ENCODE measurements around the gene PLXNA4. TPM values are rescaled to one million over a fixed set of nuclear protein-coding genes. Genes with fewer than 3 reads are reported as not detected.
"Not testable (repeated sequence)": the region's sequence is repeated elsewhere in the genome, so short reads cannot be mapped to it uniquely, and the experiment has no call there.

Gene PLXNA4
- total RNA-seq, 1 donor from 2014 or later = 2.1 TPM

DNA sequence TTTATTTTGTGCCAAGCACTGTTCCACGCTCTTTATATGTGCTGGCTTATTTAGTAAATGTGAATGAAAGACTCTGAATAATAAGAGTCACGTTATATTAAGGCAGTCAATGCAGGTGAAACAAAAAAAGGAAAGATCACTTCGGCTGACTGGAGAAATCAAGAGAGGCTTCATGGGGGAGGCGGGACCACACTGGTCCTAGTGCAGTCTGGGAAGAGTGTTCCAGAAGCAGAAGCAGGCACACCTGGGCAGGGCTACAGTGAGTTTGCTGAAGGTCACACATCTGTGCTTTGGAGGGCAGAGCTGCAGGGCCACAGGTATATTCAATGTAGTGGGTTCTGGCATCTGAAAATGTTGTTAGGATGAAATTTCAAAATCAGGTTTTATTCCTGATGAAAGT, 176.9 kb downstream of the PLXNA4 start:
- H3K4me3 ChIP-seq (ENCODE audit: low read length in 3 of 3) = no peak overlapping the region
- H3K9ac ChIP-seq (ENCODE audit: low read depth in 1 of 3, low read length in 3 of 3) = no peak overlapping the region
- H3K4me1 ChIP-seq (ENCODE audit: control insufficient read depth in 3 of 3, insufficient read depth in 3 of 3, low read length in 3 of 3) = peaks cover 7 to 16% (median 11%) of the 10 kb centered on the region in 3 donors
- H3K27me3 ChIP-seq (ENCODE audit: control insufficient read depth in 3 of 3, insufficient read depth in 3 of 3, low read length in 3 of 3) = peaks cover 0 to 5% (median 0%) of the 10 kb centered on the region in 3 donors
- H3K27ac ChIP-seq (ENCODE audit: low read depth, low read length) = no peak overlapping the region
- no peaks in the 10 kb centered on the region for H3K36me3 ChIP-seq (ENCODE audit: control insufficient read depth in 3 of 3, insufficient read depth in 3 of 3, low read length in 3 of 3)
- no peaks in the 10 kb centered on the region for H3K9me3 ChIP-seq (ENCODE audit: control insufficient read depth in 3 of 3, low read length in 3 of 3)

GRCh38 chr7:132398253-132398925, 177.9 kb downstream of the PLXNA4 start:
- Histone ChIP-seq H3K9ac (ENCODE audit: low read depth in 1 of 3, low read length in 3 of 3) (no peak overlapping the region), H3K4me1 (ENCODE audit: control insufficient read depth in 3 of 3, insufficient read depth in 3 of 3, low read length in 3 of 3) (peaks cover 12 to 21% (median 14%) of the 10 kb centered on the region in 3 donors), H3K27me3 (ENCODE audit: control insufficient read depth in 3 of 3, insufficient read depth in 3 of 3, low read length in 3 of 3) (peaks cover 0 to 5% (median 0%) of the 10 kb centered on the region in 3 donors), H3K36me3 (ENCODE audit: control insufficient read depth in 3 of 3, insufficient read depth in 3 of 3, low read length in 3 of 3) (no peaks in the 10 kb centered on the region), H3K4me3 (ENCODE audit: low read length in 3 of 3) (no peak overlapping the region), H3K9me3 (ENCODE audit: control insufficient read depth in 3 of 3, low read length in 3 of 3) (no peaks in the 10 kb centered on the region), H3K27ac (ENCODE audit: low read depth, low read length) (no peak overlapping the region)

- peaks cover 4 to 8% (median 7%) of the 10 kb centered on the region in 3 donors for H3K4me1 ChIP-seq (ENCODE audit: control insufficient read depth in 3 of 3, insufficient read depth in 3 of 3, low read length in 3 of 3)
- H3K36me3 ChIP-seq (ENCODE audit: control insufficient read depth in 3 of 3, insufficient read depth in 3 of 3, low read length in 3 of 3) = no peaks in the 10 kb centered on the region
- H3K27me3 ChIP-seq (ENCODE audit: control insufficient read depth in 3 of 3, insufficient read depth in 3 of 3, low read length in 3 of 3) = peaks cover 0 to 5% (median 0%) of the 10 kb centered on the region in 3 donors
- H3K4me3 ChIP-seq (ENCODE audit: low read length in 3 of 3) = no peak overlapping the region
- H3K9me3 ChIP-seq (ENCODE audit: control insufficient read depth in 3 of 3, low read length in 3 of 3) = no peaks in the 10 kb centered on the region
- no peak overlapping the region for H3K9ac ChIP-seq (ENCODE audit: low read depth in 1 of 3, low read length in 3 of 3)
- H3K27ac ChIP-seq (ENCODE audit: low read depth, low read length) = no peak overlapping the region
Observed at GRCh38 chr7:132397070-132397469, 179.2 kb downstream of the PLXNA4 start.

GRCh38 chr7:132395361-132395760, 180.9 kb downstream of the PLXNA4 start:
- no peak overlapping the region for H3K9ac ChIP-seq (ENCODE audit: low read depth in 1 of 3, low read length in 3 of 3)
- no peaks in the 10 kb centered on the region for H3K36me3 ChIP-seq (ENCODE audit: control insufficient read depth in 3 of 3, insufficient read depth in 3 of 3, low read length in 3 of 3)
- H3K27me3 ChIP-seq (ENCODE audit: control insufficient read depth in 3 of 3, insufficient read depth in 3 of 3, low read length in 3 of 3) = peaks cover 0 to 5% (median 0%) of the 10 kb centered on the region in 3 donors
- H3K4me1 ChIP-seq (ENCODE audit: control insufficient read depth in 3 of 3, insufficient read depth in 3 of 3, low read length in 3 of 3) = peaks cover 3 to 5% (median 5%) of the 10 kb centered on the region in 3 donors
- H3K4me3 ChIP-seq (ENCODE audit: low read length in 3 of 3) = no peak overlapping the region
- H3K9me3 ChIP-seq (ENCODE audit: control insufficient read depth in 3 of 3, low read length in 3 of 3) = no peaks in the 10 kb centered on the region
- H3K27ac ChIP-seq (ENCODE audit: low read depth, low read length) = no peak overlapping the region

DNA sequence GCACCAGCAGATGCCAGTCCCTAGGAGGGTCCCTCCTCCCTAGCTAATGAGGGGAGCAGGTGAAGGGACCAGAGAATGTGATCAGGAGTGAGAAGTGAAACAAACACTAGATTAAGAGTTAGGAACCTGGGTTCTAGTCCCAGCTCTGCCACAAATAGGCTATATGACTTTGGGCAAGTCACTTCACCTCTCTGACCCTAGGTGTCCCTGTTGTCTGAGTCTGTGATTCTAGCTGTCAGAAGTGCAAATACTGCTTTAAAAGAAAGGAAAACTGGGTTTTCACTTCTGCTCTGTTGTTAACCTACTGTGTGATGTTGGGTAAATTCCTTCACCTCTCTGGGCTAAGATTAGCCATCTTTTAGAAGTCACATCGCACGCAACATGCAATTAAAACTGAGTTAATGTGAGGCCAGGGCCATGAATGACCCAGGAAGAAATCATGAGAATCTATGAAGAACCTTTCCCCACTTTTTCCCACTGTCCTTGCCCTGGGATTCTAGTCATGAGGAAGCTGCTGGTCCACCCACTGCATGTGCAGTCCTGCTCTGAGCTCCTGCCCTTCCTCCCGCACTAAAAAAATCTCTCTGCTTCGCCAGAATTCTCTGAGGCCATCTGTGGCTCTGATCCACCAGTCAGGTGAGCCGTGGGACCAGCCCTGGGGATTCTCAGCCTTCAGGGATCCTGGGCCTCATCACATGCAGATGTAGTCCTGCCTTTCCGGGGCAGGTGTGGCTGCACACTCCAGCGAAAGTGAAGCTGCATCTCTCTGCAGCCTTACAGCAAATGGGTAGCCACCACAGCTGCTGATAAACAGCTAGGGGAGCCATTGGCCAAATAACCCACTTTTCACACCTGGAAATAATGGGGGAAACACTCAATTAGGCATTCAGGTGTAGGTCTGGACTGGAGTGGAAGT, 181.7 kb downstream of the PLXNA4 start:
- Histone ChIP-seq H3K9ac (ENCODE audit: low read depth in 1 of 3, low read length in 3 of 3) (no peak overlapping the region), H3K4me1 (ENCODE audit: control insufficient read depth in 3 of 3, insufficient read depth in 3 of 3, low read length in 3 of 3) (peaks cover 3 to 5% (median 5%) of the 10 kb centered on the region in 3 donors), H3K4me3 (ENCODE audit: low read length in 3 of 3) (no peak overlapping the region), H3K27ac (ENCODE audit: low read depth, low read length) (no peak overlapping the region), H3K36me3 (ENCODE audit: control insufficient read depth in 3 of 3, insufficient read depth in 3 of 3, low read length in 3 of 3) (no peaks in the 10 kb centered on the region), H3K9me3 (ENCODE audit: control insufficient read depth in 3 of 3, low read length in 3 of 3) (no peaks in the 10 kb centered on the region), H3K27me3 (ENCODE audit: control insufficient read depth in 3 of 3, insufficient read depth in 3 of 3, low read length in 3 of 3) (peaks cover 0 to 5% (median 0%) of the 10 kb centered on the region in 3 donors)

- H3K36me3 ChIP-seq (ENCODE audit: control insufficient read depth in 3 of 3, insufficient read depth in 3 of 3, low read length in 3 of 3) = no peaks in the 10 kb centered on the region
- H3K27me3 ChIP-seq (ENCODE audit: control insufficient read depth in 3 of 3, insufficient read depth in 3 of 3, low read length in 3 of 3) = peaks cover 0 to 3% (median 0%) of the 10 kb centered on the region in 3 donors
- H3K9ac ChIP-seq (ENCODE audit: low read depth in 1 of 3, low read length in 3 of 3) = no peak overlapping the region
- H3K4me1 ChIP-seq (ENCODE audit: control insufficient read depth in 3 of 3, insufficient read depth in 3 of 3, low read length in 3 of 3) = peaks cover 3 to 5% (median 5%) of the 10 kb centered on the region in 3 donors
- no peak overlapping the region for H3K27ac ChIP-seq (ENCODE audit: low read depth, low read length)
- no peak overlapping the region for H3K4me3 ChIP-seq (ENCODE audit: low read length in 3 of 3)
- H3K9me3 ChIP-seq (ENCODE audit: control insufficient read depth in 3 of 3, low read length in 3 of 3) = no peaks in the 10 kb centered on the region
Observed at GRCh38 chr7:132393789-132394261, 182.4 kb downstream of the PLXNA4 start.

DNA sequence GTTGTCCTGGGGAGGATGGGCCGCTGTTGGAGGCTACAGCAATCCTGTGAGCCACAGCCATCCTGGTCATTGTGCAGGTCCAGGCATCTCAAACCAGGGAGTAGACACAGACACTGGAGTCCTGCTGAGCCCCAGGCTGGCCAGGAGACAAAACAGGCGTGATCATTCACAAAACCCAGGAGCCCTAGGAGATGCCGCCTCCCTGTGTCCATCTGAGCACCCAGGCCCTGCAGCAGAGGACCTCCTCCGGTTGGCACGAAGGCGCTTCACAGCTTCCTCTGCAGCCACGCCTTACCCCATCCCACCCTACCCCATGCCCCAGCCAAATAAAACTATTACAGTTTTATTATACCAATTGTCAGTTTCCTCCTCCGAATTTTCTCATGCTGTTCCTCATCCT, 183.6 kb downstream of the PLXNA4 start:
- H3K36me3 ChIP-seq (ENCODE audit: control insufficient read depth in 3 of 3, insufficient read depth in 3 of 3, low read length in 3 of 3) = no peaks in the 10 kb centered on the region
- H3K9ac ChIP-seq (ENCODE audit: low read depth in 1 of 3, low read length in 3 of 3) = no peak overlapping the region
- peaks cover 0 to 5% (median 3%) of the 10 kb centered on the region in 3 donors for H3K27me3 ChIP-seq (ENCODE audit: control insufficient read depth in 3 of 3, insufficient read depth in 3 of 3, low read length in 3 of 3)
- no peak overlapping the region for H3K4me3 ChIP-seq (ENCODE audit: low read length in 3 of 3)
- no peaks in the 10 kb centered on the region for H3K9me3 ChIP-seq (ENCODE audit: control insufficient read depth in 3 of 3, low read length in 3 of 3)
- H3K4me1 ChIP-seq (ENCODE audit: control insufficient read depth in 3 of 3, insufficient read depth in 3 of 3, low read length in 3 of 3) = peaks cover 3 to 6% (median 5%) of the 10 kb centered on the region in 3 donors
- H3K27ac ChIP-seq (ENCODE audit: low read depth, low read length) = no peak overlapping the region

DNA sequence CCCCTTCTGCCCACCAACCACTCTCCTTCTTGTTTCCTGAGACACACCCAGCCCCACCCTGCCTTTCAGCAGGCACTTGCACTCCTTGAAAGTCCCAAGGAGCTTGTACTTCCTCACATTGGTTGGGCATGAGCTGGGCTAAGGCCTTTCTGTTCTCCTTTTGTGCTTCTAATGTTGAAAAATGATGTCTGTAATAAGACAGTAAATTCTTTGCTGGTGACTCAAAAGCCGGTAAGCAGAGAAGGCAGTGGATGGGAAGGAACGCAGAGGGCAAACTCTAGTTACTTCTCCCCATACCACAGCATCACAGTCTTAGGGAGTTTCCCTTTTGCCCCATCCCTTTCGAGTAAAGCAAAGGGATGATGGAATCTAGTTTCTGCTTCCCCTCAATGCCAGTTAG, 185.6 kb downstream of the PLXNA4 start:
- Histone ChIP-seq H3K9ac (ENCODE audit: low read depth in 1 of 3, low read length in 3 of 3) (no peak overlapping the region), H3K27me3 (ENCODE audit: control insufficient read depth in 3 of 3, insufficient read depth in 3 of 3, low read length in 3 of 3) (peaks cover 0 to 6% (median 5%) of the 10 kb centered on the region in 3 donors), H3K4me1 (ENCODE audit: control insufficient read depth in 3 of 3, insufficient read depth in 3 of 3, low read length in 3 of 3) (peaks cover 13 to 27% (median 15%) of the 10 kb centered on the region in 3 donors), H3K36me3 (ENCODE audit: control insufficient read depth in 3 of 3, insufficient read depth in 3 of 3, low read length in 3 of 3) (no peaks in the 10 kb centered on the region), H3K9me3 (ENCODE audit: control insufficient read depth in 3 of 3, low read length in 3 of 3) (no peaks in the 10 kb centered on the region), H3K27ac (ENCODE audit: low read depth, low read length) (no peak overlapping the region), H3K4me3 (ENCODE audit: low read length in 3 of 3) (no peak overlapping the region)

DNA sequence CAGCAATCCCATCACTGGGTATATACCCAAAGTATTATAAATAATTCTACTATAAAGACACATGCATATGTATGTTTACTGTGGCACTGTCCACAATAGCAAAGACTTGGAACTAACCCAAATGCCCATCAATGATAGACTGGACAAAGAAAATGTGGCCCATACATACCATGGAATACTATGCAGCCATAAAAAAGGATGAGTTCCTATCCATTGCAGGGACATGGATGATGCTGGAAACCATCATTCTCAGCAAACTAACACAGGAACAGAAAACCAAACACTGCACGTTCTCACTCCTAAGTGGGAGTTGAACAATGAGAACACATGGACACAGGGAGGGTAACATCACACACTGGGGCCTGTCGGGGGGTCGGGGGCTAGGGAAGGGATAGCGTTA, 186.2 kb downstream of the PLXNA4 start:
- not testable (repeated sequence) for H3K9ac ChIP-seq (ENCODE audit: low read depth in 1 of 3, low read length in 3 of 3); H3K27ac ChIP-seq (ENCODE audit: low read depth, low read length); H3K27me3 ChIP-seq (ENCODE audit: control insufficient read depth in 3 of 3, insufficient read depth in 3 of 3, low read length in 3 of 3); H3K36me3 ChIP-seq (ENCODE audit: control insufficient read depth in 3 of 3, insufficient read depth in 3 of 3, low read length in 3 of 3); H3K9me3 ChIP-seq (ENCODE audit: control insufficient read depth in 3 of 3, low read length in 3 of 3); H3K4me3 ChIP-seq (ENCODE audit: low read length in 3 of 3)
- peaks cover 15 to 30% (median 17%) of the 10 kb centered on the region in 3 donors for H3K4me1 ChIP-seq (ENCODE audit: control insufficient read depth in 3 of 3, insufficient read depth in 3 of 3, low read length in 3 of 3)

GRCh38 chr7:132388688-132389087, 187.6 kb downstream of the PLXNA4 start:
- Histone ChIP-seq H3K27ac (ENCODE audit: low read depth, low read length) (no peak overlapping the region), H3K4me1 (ENCODE audit: control insufficient read depth in 3 of 3, insufficient read depth in 3 of 3, low read length in 3 of 3) (peaks cover 10 to 26% (median 14%) of the 10 kb centered on the region in 3 donors), H3K4me3 (ENCODE audit: low read length in 3 of 3) (no peak overlapping the region), H3K27me3 (ENCODE audit: control insufficient read depth in 3 of 3, insufficient read depth in 3 of 3, low read length in 3 of 3) (peaks cover 0 to 6% (median 3%) of the 10 kb centered on the region in 3 donors), H3K36me3 (ENCODE audit: control insufficient read depth in 3 of 3, insufficient read depth in 3 of 3, low read length in 3 of 3) (no peaks in the 10 kb centered on the region), H3K9me3 (ENCODE audit: control insufficient read depth in 3 of 3, low read length in 3 of 3) (no peaks in the 10 kb centered on the region), H3K9ac (ENCODE audit: low read depth in 1 of 3, low read length in 3 of 3) (no peak overlapping the region)

Data from skeletal muscle tissue (tissue), 4 donors.